ENCODE results near the gene RALGAPA2. TPM values are rescaled to one million over a fixed set of nuclear protein-coding genes. Genes with fewer than 3 reads are reported as not detected.
A peak's percentile ranks its signal among the peaks of the same experiment; 100 is the strongest.

The RALGAPA2 gene
- total RNA-seq, 1 donor, result 10.8 TPM

DNA sequence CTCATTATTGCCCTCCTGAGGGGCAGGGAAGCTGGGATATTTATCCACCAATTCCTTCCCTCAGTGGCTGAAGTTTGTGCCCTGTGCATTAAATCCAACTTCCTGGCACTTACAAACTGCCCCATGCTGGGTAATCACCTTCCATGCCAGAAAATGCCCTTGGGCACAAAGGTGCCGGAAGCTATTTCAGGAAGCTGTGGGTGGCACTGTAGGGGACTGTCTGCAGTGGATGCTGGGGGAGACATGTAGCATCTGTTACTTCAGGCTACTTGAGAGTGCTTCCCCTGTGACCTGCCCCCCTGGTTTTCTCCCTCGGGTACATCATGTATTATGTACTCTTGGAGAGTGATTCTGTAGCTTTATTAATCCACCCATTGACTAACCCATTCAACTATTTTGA, 24.7 kb upstream of the RALGAPA2 start:
- TF ChIP-seq, protein P1, sequence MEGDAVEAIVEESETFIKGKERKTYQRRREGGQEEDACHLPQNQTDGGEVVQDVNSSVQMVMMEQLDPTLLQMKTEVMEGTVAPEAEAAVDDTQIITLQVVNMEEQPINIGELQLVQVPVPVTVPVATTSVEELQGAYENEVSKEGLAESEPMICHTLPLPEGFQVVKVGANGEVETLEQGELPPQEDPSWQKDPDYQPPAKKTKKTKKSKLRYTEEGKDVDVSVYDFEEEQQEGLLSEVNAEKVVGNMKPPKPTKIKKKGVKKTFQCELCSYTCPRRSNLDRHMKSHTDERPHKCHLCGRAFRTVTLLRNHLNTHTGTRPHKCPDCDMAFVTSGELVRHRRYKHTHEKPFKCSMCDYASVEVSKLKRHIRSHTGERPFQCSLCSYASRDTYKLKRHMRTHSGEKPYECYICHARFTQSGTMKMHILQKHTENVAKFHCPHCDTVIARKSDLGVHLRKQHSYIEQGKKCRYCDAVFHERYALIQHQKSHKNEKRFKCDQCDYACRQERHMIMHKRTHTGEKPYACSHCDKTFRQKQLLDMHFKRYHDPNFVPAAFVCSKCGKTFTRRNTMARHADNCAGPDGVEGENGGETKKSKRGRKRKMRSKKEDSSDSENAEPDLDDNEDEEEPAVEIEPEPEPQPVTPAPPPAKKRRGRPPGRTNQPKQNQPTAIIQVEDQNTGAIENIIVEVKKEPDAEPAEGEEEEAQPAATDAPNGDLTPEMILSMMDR (IDR thresholded peaks at IDR 0.05; ENCODE audit: insufficient read depth, low read length), result no peak
- no peak overlapping the region for H3K4me3 ChIP-seq (ENCODE audit: low read depth, low read length)
- DNase-seq (ENCODE audit: low read depth), result no peak

DNA sequence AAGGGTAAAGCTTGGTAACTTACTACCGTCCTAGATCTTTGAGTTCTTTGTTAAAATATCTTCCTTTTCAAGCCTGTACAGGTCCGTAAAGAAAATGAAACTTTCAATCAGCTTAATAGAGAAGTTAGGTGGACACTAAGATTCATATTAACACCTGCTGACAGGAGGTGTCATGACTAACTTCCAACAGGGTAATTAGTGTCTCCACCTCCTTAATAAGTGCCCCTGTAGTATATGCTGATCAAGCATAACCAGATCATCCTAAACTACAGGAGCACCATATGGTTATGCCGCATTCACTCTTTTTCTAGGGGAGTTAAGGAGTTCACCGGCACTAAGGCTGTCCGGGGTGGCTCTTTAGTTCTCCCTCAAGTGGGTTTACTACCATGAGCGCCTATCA, 23.9 kb upstream of the RALGAPA2 start:
- no peak for DNase-seq (ENCODE audit: low read depth)
- TF ChIP-seq, protein P1 (IDR thresholded peaks at IDR 0.05; ENCODE audit: insufficient read depth, low read length), result no peak
- H3K4me3 ChIP-seq (ENCODE audit: low read depth, low read length), result no peak overlapping the region

DNA sequence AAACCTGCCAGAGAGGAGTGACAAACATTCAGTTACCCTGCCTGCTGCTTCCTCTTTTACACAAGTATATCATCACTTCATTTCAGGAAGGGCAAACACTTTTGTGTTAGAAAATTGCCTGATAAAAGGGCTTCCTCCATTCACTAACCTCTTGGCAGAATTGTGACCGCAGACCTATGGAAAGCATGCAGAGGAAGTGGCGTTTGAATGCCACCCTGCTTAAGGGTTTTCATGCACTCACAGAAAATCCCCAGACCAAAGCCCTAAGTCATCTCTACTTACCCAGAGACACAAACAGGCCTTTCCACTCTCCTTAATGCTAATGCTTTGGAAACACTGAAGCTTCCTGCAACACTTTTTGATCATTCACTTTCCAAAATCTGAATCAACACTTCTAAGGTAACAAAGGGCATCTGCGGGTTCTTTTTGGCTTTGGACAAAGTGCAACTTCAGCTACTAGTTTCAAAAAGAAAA, 22.1 kb upstream of the RALGAPA2 start:
- DNase-seq (ENCODE audit: low read depth), result no peak
- TF ChIP-seq, protein P1 (IDR thresholded peaks at IDR 0.05; ENCODE audit: insufficient read depth, low read length), result no peak

DNA sequence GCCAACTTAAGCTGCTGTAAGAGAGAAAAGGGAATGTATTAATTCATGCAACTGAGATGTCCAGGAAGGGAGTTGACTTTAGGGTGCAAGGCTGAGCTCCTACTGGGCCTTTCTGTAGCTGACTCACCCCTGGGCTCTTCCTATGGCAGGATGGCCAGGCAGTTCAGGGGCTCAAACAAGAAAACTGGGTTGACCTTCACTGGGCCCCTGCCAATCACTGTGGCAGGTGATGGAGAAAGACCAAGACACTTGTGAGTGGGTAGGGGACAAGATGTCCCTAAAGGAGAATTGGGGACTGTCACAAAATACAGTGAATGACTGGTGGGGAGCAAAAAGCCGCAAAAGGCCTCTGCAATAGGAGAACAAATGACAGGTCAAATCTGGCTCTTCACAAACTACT, 21.5 kb upstream of the RALGAPA2 start:
- no peak overlapping the region for H3K4me3 ChIP-seq (ENCODE audit: low read depth, low read length)
- DNase-seq (ENCODE audit: low read depth), result no peak
- TF ChIP-seq, protein P1 (IDR thresholded peaks at IDR 0.05; ENCODE audit: insufficient read depth, low read length), result no peak

More for the DNA sequence above, 22.1 kb upstream of the RALGAPA2 start:
- no peak overlapping the region for H3K4me3 ChIP-seq (ENCODE audit: low read depth, low read length)

DNA sequence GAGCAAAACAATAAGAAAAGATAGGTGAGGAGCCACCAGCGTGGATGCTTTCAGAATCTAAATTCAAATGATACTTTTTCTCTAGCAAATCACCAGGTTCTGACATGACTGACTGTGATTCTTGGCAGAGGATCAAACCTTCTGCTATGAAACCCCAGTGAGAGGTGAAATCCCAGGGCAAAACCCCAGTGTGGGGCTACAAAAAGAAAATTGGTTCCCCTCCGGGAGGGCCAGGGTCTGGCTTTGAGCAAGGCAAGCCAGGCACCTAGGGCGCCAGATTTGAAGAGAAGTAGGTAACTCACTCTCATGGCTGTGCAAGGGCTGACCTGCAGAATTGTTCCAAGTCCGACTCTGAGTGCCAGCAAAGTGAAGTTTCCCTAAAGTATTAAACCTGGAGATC, 20.2 kb upstream of the RALGAPA2 start:
- DNase-seq (ENCODE audit: low read depth), result no peak
- no peak overlapping the region for H3K4me3 ChIP-seq (ENCODE audit: low read depth, low read length)
- TF ChIP-seq, protein P1 (IDR thresholded peaks at IDR 0.05; ENCODE audit: insufficient read depth, low read length), result no peak

DNA sequence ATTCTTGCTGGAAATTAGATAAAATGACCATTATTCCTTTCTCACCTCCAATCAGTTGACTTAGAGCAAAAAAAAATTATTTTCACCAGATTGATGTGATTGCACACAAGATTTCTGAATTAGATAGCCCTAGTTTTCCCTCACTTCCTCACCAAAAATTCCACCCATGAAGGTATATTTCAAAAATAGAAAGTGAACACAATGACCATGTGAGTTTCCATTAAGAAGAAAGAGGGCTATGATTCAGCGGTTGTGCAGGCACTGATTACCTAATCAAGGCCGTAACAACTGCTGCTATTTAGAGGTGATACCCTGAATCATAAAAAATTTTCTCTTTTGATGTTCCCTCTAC, 19.5 kb upstream of the RALGAPA2 start:
- peak; percentile 54 for DNase-seq (ENCODE audit: low read depth)
- TF ChIP-seq, protein P1 (IDR thresholded peaks at IDR 0.05; ENCODE audit: insufficient read depth, low read length), result no peak
- H3K4me3 ChIP-seq (ENCODE audit: low read depth, low read length), result no peak overlapping the region

Data from fibroblast of the aortic adventitia (primary cell).